ENCODE data around the gene PBRM1.

DNA sequence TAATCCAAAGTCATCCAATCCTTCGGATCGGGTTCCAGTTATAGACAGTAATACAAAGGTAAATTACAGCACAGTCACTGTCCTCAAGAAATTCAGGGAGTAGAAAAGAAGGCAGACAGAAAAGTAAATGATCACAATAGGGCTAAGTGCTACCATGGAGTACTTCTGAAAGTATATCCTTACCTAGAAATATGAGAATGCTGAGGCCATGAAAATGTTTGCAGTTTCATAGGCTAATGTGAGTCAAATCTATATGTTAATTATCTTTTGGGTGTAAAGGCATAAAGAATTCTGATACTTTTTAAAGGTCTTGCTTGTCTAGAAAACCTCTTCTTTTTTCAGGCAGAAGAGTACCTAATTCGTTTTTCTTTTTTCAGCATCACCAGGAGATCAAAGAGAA, 29.8 kb downstream of the PBRM1 start:
- TF ChIP-seq, protein P1, sequence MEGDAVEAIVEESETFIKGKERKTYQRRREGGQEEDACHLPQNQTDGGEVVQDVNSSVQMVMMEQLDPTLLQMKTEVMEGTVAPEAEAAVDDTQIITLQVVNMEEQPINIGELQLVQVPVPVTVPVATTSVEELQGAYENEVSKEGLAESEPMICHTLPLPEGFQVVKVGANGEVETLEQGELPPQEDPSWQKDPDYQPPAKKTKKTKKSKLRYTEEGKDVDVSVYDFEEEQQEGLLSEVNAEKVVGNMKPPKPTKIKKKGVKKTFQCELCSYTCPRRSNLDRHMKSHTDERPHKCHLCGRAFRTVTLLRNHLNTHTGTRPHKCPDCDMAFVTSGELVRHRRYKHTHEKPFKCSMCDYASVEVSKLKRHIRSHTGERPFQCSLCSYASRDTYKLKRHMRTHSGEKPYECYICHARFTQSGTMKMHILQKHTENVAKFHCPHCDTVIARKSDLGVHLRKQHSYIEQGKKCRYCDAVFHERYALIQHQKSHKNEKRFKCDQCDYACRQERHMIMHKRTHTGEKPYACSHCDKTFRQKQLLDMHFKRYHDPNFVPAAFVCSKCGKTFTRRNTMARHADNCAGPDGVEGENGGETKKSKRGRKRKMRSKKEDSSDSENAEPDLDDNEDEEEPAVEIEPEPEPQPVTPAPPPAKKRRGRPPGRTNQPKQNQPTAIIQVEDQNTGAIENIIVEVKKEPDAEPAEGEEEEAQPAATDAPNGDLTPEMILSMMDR (optimal IDR thresholded peaks at IDR 0.05 in 1 of 3, IDR thresholded peaks at IDR 0.05 in 1 of 3, conservative IDR thresholded peaks at IDR 0.05 in 1 of 3; ENCODE audit: extremely low read depth in 1 of 3, insufficient read depth in 2 of 3, low read length in 3 of 3): no peak
- no peak for TF ChIP-seq EZH2 (IDR thresholded peaks at IDR 0.05; ENCODE audit: low read length)

All from keratinocyte (primary cell).